HL-60 (cell line): ENCODE data around the gene MIPOL1.

Source experiments
- DNase-seq, 2 experiments: peaks; one replicate each; pipeline ENCODE4 v3.0.0-alpha.2; 2010 to 2020; ENCODE audit warnings: low read depth in 1 of 2, low spot score in 1 of 2
- H3K27ac ChIP-seq: fragments of 250-450 bp; sonication (Bioruptor Pico); replicated peaks from 2 replicates; pipeline ENCODE4 v1.5.1; 2020; ENCODE audit warnings: mild to moderate bottlenecking, moderate library complexity
- H3K27me3 ChIP-seq: fragments of 250-450 bp; sonication (Bioruptor Pico); 2 replicates; pipeline ENCODE4 v1.5.1; 2021; ENCODE audit warnings: mild to moderate bottlenecking, moderate library complexity; ENCODE audit not compliant: insufficient read depth, poor library complexity, severe bottlenecking
- H3K4me3 ChIP-seq: replicated peaks from 2 replicates; pipeline ENCODE4 v1.5.1; 2011; ENCODE audit warnings: mild to moderate bottlenecking, control low read depth, low read length; ENCODE audit not compliant: insufficient read depth
- CTCF ChIP-seq: IDR thresholded peaks from one replicate; pipeline ENCODE4 v1.5.1; 2011; ENCODE audit warnings: low read length, control low read depth, inconsistent platforms; ENCODE audit not compliant: insufficient read depth
- GABPA ChIP-seq: IDR thresholded peaks from 2 replicates; pipeline ENCODE4 v1.6.1; 2012; ENCODE audit warnings: low read depth
- POLR2AphosphoS5 ChIP-seq: IDR thresholded peaks from 2 replicates; pipeline ENCODE4 v1.6.1; 2012; ENCODE audit warnings: low read depth
- REST ChIP-seq: IDR thresholded peaks from 2 replicates; pipeline ENCODE4 v1.6.1; 2012; ENCODE audit warnings: low read depth; ENCODE audit not compliant: insufficient replicate concordance
- SPI1 ChIP-seq: IDR thresholded peaks from 2 replicates; pipeline ENCODE4 v1.6.1; 2012; ENCODE audit warnings: low read depth, mild to moderate bottlenecking, borderline replicate concordance

The MIPOL1 gene

GRCh38 chr14:37436519-37436918 is 238.8 kb downstream of the MIPOL1 start:
- no peak for TF ChIP-seq REST
- TF ChIP-seq CTCF: no peak
- TF ChIP-seq GABPA: no peak
- TF ChIP-seq POLR2AphosphoS5: no peak
- TF ChIP-seq SPI1: no peak
- H3K27ac ChIP-seq: no peak overlapping the region
- no peak for DNase-seq
- no peak overlapping the region for H3K4me3 ChIP-seq
- H3K27me3 ChIP-seq: no peaks in the 10 kb centered on the region

- Histone ChIP-seq H3K27ac (no peak overlapping the region), H3K4me3 (no peak overlapping the region), H3K27me3 (no peaks in the 10 kb centered on the region)
- no peak for DNase-seq
- TF ChIP-seq REST: no peak
- no peak for TF ChIP-seq SPI1
- TF ChIP-seq GABPA: no peak
- TF ChIP-seq POLR2AphosphoS5: no peak
- TF ChIP-seq CTCF: no peak
Measured at GRCh38 chr14:37437490-37437889, 239.8 kb downstream of the MIPOL1 start.

- H3K4me3 ChIP-seq: no peak overlapping the region
- H3K27me3 ChIP-seq: no peaks in the 10 kb centered on the region
- no peak for TF ChIP-seq CTCF
- TF ChIP-seq GABPA: no peak
- no peak for TF ChIP-seq REST
- TF ChIP-seq SPI1: no peak
- no peak for DNase-seq
- no peak overlapping the region for H3K27ac ChIP-seq
Measured at GRCh38 chr14:37438444-37438843, 240.7 kb downstream of the MIPOL1 start.
